GM19238 (cell line): Measurements from ENCODE around the gene SEZ6L.
A peak's percentile ranks its signal among the peaks of the same experiment; 100 is the strongest.

ENCODE experiments used
- DNase-seq: peaks from one replicate; pipeline ENCODE4 v3.0.0; 2011; ENCODE audit warnings: low spot score; ENCODE audit not compliant: insufficient read length

The SEZ6L gene

DNA sequence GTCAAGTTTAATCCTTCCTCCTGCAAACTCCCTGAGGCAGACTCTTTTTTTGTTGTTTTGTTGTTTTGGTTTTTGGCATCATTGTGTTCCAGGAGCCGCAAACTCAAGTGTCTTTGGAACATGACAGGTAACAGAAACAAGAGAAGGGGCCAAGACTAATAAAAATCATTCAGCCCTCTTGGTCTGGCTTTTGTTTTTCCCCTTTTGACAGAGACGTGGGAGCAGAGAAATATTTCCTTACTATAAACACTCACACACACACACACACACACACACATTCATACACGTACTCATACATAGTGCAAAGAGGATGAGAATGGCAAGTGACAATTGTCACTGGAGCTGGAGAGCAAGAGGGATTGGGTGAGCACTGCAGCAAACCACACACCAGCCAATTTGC lies 249.4 kb downstream of the SEZ6L start:
- DNase-seq, result no peak

DNA sequence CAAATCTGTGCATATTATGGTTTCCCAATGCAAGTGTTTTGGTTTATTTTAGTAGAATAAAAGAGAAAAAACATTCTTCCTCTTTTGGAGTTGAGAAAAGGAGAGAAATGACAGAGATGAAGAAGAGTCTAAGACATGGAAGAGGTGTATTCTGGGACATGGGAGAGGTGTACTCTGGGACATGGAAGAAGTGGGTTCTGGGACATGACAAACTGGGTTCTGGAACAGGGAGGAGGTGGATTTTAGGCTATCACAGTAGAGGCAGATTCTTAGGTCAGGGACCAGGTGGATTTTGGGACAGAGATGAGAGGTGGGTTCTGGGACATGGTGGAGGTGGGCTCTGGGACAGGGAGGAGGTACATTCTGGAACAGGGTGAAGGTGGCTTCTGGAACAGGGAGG lies 257.7 kb downstream of the SEZ6L start:
- DNase-seq, result no peak

- peak; percentile 87 for DNase-seq
These were observed 259.5 kb downstream of the SEZ6L start, which contains the start of gene ASPHD2 for GRCh38 chr22:26428515-26429457. Gene ASPHD2, plus strand, starts transcription at chr22:26429260. Its CDS starts 4,356 bp downstream, at chr22:26433616.

DNA sequence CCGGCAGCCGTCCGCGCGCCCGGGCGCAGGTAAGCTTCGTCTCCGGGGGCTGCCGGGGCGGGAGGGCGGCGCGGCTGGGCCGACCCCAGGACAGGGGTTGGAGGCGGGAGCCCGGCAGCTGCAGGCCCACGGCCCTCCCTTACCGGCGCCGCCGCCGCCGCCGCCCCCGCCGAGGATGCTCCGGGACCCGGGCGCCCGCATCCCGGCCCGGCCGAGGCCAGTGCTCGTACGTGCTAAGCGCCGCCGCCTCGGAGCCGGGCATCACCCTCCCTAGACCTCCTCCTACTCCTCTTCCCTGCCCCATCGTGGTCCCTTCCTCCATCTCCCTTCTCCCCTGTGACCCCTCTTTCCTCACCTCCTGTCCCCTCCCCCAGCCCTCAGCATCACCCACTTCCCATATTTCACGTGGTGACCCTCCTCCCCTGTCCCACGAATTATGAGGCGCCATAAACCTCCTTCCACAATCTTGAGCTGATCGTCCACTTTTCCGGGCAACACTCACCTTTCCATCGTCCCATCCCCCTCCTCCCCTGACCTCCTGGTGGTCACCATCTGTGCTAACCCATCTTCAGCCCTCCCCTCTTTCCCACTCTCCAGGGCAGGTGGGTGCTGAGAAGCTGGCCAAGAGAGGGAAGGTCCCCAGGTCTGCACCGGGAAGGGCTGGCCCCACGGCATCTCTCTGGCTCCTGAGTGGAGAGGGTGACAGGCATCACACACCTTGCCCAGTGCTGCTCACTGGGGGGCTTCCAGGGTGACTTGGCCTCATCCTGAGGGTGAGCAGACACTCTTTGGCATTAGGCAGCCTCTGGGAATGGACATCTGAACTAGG lies 260.4 kb downstream of the SEZ6L start:
- no peak for DNase-seq

DNA sequence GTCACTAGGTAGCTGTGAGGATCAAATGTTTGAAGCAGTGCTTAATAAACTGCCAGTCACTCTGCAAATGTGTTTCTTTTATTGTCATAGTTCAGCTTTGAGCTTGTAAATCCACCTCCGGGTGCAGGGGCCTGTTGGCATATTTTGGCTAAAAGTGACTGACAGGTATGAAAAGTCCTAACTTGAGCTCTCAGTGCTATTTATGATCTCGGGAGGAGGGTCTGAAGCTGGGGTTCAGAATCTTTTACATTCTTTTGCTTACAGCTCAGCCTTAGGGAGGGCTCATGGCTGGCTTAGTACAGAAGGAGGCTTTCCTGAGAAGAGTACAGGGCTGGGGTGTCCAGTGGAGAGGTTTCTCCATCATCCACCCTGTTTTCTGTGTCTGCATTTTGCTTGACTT lies 261.3 kb downstream of the SEZ6L start:
- no peak for DNase-seq

GRCh38 chr22:26431261-26431995 lies 262.2 kb downstream of the SEZ6L start:
- DNase-seq, result peak; percentile 40

GRCh38 chr22:26432619-26433311 lies 263.5 kb downstream of the SEZ6L start:
- DNase-seq, result peak; percentile 31
